ENCODE measurements around the gene MYOM1.

DNA sequence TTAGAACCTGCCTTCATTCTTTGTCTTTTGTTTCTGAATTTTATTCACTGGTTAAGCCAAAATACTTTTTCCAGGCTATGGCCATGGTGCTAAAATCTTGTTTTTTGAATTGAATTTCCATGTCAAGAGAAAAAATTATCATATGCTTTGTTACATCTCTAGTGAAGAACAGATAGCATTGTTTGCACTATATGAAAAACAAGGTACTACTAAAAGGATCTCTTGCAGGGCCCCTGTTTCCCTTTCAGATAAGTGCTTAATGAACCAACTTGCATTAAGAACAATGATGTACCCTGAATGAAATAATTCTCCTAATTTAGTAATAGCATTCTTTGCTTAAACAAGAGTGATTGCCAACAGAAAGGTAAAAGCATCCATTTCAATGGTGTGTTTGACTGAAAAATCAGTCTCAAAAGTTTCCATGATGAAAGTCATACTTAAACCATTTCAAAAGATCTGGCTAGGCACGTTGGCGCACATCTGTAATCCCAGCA is 37.9 kb upstream of the MYOM1 start:
- TF ChIP-seq, protein P1, sequence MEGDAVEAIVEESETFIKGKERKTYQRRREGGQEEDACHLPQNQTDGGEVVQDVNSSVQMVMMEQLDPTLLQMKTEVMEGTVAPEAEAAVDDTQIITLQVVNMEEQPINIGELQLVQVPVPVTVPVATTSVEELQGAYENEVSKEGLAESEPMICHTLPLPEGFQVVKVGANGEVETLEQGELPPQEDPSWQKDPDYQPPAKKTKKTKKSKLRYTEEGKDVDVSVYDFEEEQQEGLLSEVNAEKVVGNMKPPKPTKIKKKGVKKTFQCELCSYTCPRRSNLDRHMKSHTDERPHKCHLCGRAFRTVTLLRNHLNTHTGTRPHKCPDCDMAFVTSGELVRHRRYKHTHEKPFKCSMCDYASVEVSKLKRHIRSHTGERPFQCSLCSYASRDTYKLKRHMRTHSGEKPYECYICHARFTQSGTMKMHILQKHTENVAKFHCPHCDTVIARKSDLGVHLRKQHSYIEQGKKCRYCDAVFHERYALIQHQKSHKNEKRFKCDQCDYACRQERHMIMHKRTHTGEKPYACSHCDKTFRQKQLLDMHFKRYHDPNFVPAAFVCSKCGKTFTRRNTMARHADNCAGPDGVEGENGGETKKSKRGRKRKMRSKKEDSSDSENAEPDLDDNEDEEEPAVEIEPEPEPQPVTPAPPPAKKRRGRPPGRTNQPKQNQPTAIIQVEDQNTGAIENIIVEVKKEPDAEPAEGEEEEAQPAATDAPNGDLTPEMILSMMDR (IDR thresholded peaks at IDR 0.05), result no peak
- TF ChIP-seq POLR2AphosphoS5 (IDR thresholded peaks at IDR 0.05), result no peak
- TF ChIP-seq POLR2A (IDR thresholded peaks at IDR 0.05; ENCODE audit: low read depth), result no peak
- TF ChIP-seq EP300 (IDR thresholded peaks at IDR 0.05), result no peak

Measured in esophagus muscularis mucosa (tissue), 4 donors.